LHCN-M2 (cell line): ENCODE data around the gene CXCL8. TPM values are rescaled to one million over a fixed set of nuclear protein-coding genes. Genes with fewer than 3 reads are reported as not detected.
"Not testable (repeated sequence)": the region's sequence is repeated elsewhere in the genome, so short reads cannot be mapped to it uniquely, and the experiment has no call there.

ENCODE experiments used
- DNase-seq: peaks from one replicate; pipeline ENCODE4 v3.0.0-alpha.2; 2012; ENCODE audit warnings: low read depth
- polyA plus RNA-seq: library from polyadenylated mRNA; unstranded; fragments of >200 nt; gene quantifications from one replicate; pipeline ENCODE4 v1.2.1, GENCODE V29; 2012; ENCODE audit warnings: missing spikeins
- total RNA-seq: library from RNA; depleted of rRNA; stranded (reverse); fragments of >200 nt; gene quantifications from 2 replicates; pipeline ENCODE4 v1.2.3, GENCODE V29; 2014; rRNA removed

The CXCL8 gene
- 3.2 and 5.9 TPM in 2 replicates for total RNA-seq
- 30.8 TPM for polyA plus RNA-seq

DNA sequence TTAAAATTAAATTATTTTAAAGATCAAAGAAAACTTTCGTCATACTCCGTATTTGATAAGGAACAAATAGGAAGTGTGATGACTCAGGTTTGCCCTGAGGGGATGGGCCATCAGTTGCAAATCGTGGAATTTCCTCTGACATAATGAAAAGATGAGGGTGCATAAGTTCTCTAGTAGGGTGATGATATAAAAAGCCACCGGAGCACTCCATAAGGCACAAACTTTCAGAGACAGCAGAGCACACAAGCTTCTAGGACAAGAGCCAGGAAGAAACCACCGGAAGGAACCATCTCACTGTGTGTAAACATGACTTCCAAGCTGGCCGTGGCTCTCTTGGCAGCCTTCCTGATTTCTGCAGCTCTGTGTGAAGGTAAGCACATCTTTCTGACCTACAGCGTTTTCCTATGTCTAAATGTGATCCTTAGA is at the start of gene CXCL8:
CXCL8 (plus strand) TSS at position 217 of the 426 bp plus-strand sequence; CDS start at position 307, 90 bp downstream.
- DNase-seq: peak; percentile 89

GRCh38 chr4:73691201-73691600 is 49.2 kb upstream of the CXCL8 start:
- not testable (repeated sequence) for DNase-seq

GRCh38 chr4:73691759-73692158 is 48.6 kb upstream of the CXCL8 start:
- DNase-seq: no peak

DNA sequence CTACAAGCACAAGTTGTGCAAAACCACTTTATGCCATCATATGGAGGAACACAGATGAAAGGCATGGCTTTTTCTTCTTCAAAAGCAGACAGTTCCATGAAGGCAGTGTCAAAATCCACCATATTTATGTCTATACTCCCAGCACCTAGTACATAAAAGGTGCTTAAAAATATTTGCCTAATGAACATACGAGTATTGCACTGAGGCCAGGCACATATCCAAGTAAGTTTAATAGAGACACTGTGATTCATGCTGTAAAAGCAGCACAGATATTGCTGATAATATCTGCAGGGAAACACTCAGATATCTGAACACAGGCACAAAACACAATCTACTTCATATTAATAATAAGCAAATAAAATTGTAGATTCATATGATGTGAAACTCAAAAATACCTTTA is 48.1 kb upstream of the CXCL8 start:
- no peak for DNase-seq

DNA sequence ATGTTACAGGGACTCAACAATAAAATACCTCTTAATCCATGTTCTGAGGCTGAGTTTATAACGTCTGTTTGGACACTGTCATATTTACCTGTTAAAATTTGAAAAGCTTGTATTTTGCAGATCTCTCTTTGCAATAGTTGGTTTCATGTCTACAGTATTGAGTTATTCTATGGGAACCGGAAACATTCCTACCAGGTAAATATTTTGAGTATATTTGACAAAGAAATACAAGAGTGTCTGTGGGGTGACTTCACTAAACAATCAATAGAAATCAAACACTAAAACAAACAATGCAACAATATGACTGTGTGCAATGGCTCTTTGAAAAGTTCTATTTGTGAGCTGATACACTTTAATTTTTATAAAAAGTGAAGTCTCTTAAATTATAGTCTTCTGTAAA is 47.7 kb upstream of the CXCL8 start:
- no peak for DNase-seq

- no peak for DNase-seq
These were observed 46.6 kb upstream of the CXCL8 start for GRCh38 chr4:73693811-73694210.

GRCh38 chr4:73698217-73698616 is 42.2 kb upstream of the CXCL8 start:
- DNase-seq: peak; percentile 90

DNA sequence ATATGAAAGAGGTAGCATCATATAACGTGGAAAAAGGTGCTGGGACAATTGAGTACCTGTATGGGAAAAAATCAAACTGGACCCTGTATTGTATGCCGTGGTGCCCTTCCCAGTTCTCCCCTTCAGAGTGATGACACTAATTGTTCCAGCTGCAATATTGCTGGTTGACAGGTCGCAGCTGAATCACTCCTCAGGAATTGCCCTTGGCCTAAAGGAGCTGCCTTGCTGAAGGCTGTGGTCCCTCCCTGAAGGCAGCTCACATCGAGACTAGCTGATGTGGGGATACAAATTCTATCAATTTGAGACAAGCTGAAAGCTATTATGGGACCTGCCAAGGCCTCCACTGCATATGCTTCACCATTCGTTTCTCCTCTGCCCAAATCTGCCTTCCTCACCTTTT is 39.3 kb upstream of the CXCL8 start:
- DNase-seq: no peak

- DNase-seq: no peak
These were observed 37.5 kb upstream of the CXCL8 start for GRCh38 chr4:73702796-73703287.

- DNase-seq: no peak
These were observed 37.0 kb upstream of the CXCL8 start for GRCh38 chr4:73703320-73703719.

- peak; percentile 100 for DNase-seq
These were observed 35.9 kb upstream of the CXCL8 start for GRCh38 chr4:73704314-73705055.

DNA sequence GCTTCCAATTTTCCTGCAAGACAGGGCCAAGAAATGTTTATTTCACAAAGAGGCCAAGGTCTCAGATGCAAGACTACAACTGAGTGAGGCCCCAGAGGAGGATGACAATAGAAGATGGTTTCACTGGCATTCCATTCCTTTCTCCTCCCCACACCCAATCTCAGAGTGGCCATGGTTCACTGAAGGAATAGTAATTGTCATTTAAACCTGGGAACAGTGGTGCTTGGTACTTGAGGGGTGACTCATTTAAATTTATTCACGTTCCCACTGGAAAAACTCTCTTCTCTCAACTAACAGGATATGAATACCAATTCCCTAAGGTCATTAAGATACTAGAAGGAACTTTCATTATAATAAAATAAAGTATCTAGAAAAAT is 35.3 kb upstream of the CXCL8 start:
- peak; percentile 88 for DNase-seq

GRCh38 chr4:73705721-73706120 is 34.6 kb upstream of the CXCL8 start:
- DNase-seq: no peak

DNA sequence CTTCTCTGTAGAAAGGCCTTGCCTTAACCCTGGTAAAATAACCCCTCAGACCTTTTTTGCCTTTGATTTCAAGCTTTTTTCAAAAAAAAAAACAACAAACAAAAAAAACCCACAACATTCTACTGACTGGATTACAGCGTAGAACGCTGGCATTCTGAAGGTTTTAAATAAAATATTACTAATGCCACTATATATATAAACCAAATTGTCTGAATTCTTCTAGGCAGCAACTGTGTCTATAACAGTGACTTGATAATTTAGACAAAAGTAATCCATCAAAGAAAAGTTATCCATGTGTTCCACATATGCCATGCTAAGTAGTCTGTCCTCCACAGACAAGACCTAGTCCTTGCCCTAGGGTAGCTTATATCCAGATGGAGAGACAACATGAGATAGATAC is 33.6 kb upstream of the CXCL8 start:
- no peak for DNase-seq

DNA sequence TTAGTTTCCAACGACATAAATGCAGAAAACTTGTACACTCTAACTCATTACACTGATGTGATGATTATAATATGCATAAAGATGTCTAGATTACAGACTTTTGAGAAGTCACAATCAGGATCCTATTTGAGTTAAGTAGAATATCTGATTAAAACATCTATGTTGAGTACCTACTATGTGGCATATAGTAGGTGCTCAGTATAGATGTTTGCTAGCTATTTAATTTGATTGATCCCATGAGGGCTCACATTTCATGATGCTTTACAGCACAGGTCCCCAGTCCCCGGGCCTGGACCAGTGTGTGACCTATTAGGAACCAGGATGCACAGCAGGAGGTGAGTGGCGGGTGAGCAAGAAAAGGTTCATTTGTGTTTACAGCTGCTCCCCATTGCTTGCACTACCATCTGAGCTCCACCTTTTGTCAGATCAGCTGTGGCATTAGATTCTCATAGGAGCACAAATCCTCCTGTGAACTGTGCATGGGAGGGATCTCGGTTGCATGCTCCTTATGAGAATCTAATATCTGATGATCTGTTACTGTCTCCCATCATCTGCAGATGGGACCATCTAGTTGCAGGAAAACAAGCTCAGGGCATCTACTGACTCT is 33.0 kb upstream of the CXCL8 start:
- peak; percentile 61 for DNase-seq

DNA sequence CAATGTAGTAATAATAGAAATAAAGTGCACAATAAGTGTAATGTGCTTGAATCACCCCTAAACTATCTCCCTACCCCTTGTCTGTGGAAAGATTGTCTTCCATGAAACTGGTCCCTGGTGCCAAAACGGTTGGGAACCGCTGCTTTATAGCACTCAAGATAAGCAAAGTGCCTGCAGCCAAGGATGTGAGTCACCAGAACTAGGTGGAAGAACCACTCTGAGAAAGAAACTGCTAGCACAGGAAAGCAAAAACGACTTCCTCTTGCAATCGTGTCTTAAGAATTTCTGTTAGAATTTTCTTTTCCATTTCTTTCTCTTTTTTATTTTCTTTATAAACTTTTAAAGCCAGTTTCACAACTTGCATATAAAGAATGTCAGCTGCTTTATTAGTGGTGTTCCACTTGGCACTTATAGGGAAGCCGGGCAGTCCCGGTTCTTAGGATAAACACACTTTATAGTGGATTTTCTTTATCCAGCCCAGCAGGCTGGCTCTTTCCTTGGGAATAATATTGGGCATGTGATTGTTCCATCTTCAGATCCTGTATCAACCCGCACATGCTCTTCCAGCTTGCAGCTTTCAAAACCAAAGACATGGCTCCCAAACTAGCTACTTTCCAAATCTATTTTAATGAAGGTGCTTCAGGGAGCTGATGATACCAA is 32.3 kb upstream of the CXCL8 start:
- peak; percentile 85 for DNase-seq

DNA sequence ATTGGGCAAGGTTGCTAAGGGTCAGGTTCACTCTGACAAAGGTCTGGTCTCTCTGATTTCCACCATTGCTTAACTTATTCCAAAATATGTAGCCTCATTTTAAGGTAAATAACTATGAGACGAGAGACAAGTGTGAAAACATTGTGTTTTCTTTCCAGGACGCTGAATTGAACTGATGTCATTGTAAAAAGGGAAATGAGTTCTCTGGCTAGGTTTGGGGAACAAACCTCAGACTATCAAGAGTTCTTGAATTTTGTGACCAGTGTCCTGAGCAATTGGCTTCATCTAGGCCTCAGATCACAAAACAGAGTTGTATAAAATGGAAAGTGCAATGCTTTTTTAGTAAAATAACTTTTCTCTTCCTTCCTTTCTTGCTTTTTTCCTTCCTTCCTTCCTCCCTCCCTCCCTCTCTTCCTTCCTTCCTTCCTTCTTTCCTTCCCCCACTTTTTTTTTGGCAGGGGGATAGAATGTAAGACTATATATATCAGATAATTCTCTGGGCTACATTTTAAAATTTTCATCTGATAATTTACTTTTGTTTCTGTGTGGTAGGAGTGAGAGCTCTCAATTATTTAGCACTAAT is 30.8 kb upstream of the CXCL8 start:
- DNase-seq: no peak

DNA sequence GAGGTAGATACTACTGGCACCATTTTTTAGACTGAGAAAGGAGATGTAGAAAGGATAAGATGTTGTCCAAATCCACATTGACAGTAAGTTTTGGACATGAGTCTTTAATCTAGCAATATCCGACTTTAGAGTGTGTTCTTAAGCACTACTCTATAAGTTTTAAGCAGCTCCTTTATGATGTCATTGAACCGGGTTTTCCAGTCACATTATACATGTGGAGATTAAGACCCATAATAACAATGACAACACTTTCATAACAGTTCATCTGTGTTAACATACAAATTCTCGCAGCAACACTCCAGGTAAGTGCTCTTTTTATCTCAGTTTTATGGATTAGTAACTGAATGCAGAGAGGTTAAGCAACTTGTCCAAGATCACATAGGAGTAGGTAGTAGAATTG is 30.3 kb upstream of the CXCL8 start:
- DNase-seq: no peak

- DNase-seq: no peak
These were observed 28.4 kb upstream of the CXCL8 start for GRCh38 chr4:73711989-73712388.

- no peak for DNase-seq
These were observed 26.7 kb upstream of the CXCL8 start for GRCh38 chr4:73713650-73714049.

- DNase-seq: no peak
These were observed 25.7 kb upstream of the CXCL8 start for GRCh38 chr4:73714647-73715046.

GRCh38 chr4:73715659-73716058 is 24.7 kb upstream of the CXCL8 start:
- DNase-seq: no peak
